Heart right ventricle (tissue), 16 donors: ENCODE measurements around the gene CNPY2. TPM values are rescaled to one million over a fixed set of nuclear protein-coding genes. Genes with fewer than 3 reads are reported as not detected.

Source experiments
- ATAC-seq, 8 donors: fragments of 200-7000 bp; cut with Tn5 transposase; one replicate each; pipeline ENCODE4 v1.9.1; 2020; ENCODE audit warnings: mild to moderate bottlenecking in 8 of 8, moderate library complexity in 8 of 8, moderate number of reproducible peaks in 1 of 8
- DNase-seq, 2 donors: peaks; one replicate each; pipeline ENCODE4 v3.0.0-alpha.2; 2020
- H3K27ac ChIP-seq, 10 donors: fragments of 200-600 bp; sonication (generic) in 2 of 10; one replicate each; pipeline versions ENCODE4 v1.5.0 to v1.8.0; 2020 to 2022; ENCODE audit warnings: mild to moderate bottlenecking in 3 of 10
- H3K27me3 ChIP-seq, 7 donors: fragments of 200-600 bp; one replicate each; pipeline ENCODE4 v1.8.0; 2021 to 2022; ENCODE audit warnings: mild to moderate bottlenecking in 2 of 7
- H3K36me3 ChIP-seq, 9 donors: fragments of 200-600 bp; sonication (generic) in 1 of 9; one replicate each; pipeline versions ENCODE4 v1.5.0 to v1.8.0; 2020 to 2022; ENCODE audit warnings: mild to moderate bottlenecking in 2 of 9
- H3K4me1 ChIP-seq, 9 donors: fragments of 200-600 bp; sonication (generic) in 1 of 9; one replicate each; pipeline versions ENCODE4 v1.5.0 to v1.8.0; 2020 to 2022; ENCODE audit warnings: mild to moderate bottlenecking in 4 of 9
- H3K4me3 ChIP-seq, 10 donors: fragments of 200-600 bp; sonication (generic) in 2 of 10; one replicate each; pipeline versions ENCODE4 v1.5.0 to v1.8.0; 2020 to 2022; ENCODE audit warnings: mild to moderate bottlenecking in 7 of 10, moderate library complexity in 2 of 10
- H3K9me3 ChIP-seq, 11 donors: fragments of 200-600 bp in 10 of 11; sonication (generic) in 2 of 11; one replicate each; pipeline versions ENCODE4 v1.5.0 to v1.8.0; 2013 to 2022; ENCODE audit warnings: mild to moderate bottlenecking in 2 of 11, control low read depth in 1 of 11, moderate library complexity in 1 of 11
- WGBS, 2 donors: extraction: QIAGEN DNeasy Blood & Tissue Kit; methylation state at CpG; one replicate each; pipeline ENCODE4 v1.1.7; 2013; ENCODE audit warnings: inconsistent platforms in 1 of 2; 5-methylcytosine and 5-hydroxymethylcytosine counted together
- intact Hi-C, 10 donors: fragments of 100-400 bp; cut with DNase I; formaldehyde crosslinking; loops; one replicate each; pipeline versions ENCODE4 v1.11.1 to v1.14.2; 2022
- polyA plus RNA-seq, 2 donors: library from polyadenylated mRNA; stranded (reverse); fragments of 200-250 nt; gene quantifications; one replicate each; pipeline ENCODE4 v1.2.3, GENCODE V29; 2013
- total RNA-seq, 10 donors: library from RNA; stranded (reverse); fragmentation: NEBNext Ultra II Directional in 3 of 10; extraction: Animal tissue kit (Norgen Biotek cat#: 25700) in 3 of 10; gene quantifications; one replicate each; pipeline versions ENCODE4 v1.2.1 to v1.2.4, GENCODE V29; 2021 to 2023
- TF ChIP-seq, protein P1 (sequence below), 9 donors: fragments of 200-600 bp; sonication (generic) in 2 of 9; IDR thresholded peaks; one replicate each; pipeline versions ENCODE4 v1.5.0 to v1.8.0; 2021 to 2022; ENCODE audit warnings: antibody characterized with exemption in 9 of 9, mild to moderate bottlenecking in 5 of 9, moderate library complexity in 1 of 9
- donor health status: Arrhythmogenic right ventricular cardiomyopathy.
- donor health status: ischemic (EF 13 %, LVEDD 7.1; RV severe dilation, severe dysfunction).
- donor health status: healthy with polysubstance abuse.
- donor health status: DM: no; HTN: yes; CAD: no.
- donor health status: DM: no; HTN: no; CAD: no.
- donor health status: ischemic (EF 25% LVEDD 6.9; RV normal size, moderate dysfunction).
- donor health status: ischemic (EF 25% LVEDD 5.7; RV mildly dilated, moderate dysfunction).
- donor health status: healthy.
- donor health status: DM: yes; HTN: yes; CAD: no.
- donor health status: Ischemic cardiomyopathy.
- donor health status: ischemic (EF 35%, LVEDD 5.7; RV mildly dilated, moderate dysfunction).
- donor health status: nonischemic (EF 11% LVEDD 7.7; RV severe dilation, severe dysfunction).
- donor health status: DM: yes; HTN: yes; CAD: no.
- donor health status: PGD.
- donor health status: ischemic (EF 29% LVEDD 5.4; RV normal size, mild dysfunction).
- donor health status: nonischemic (EF 23%, LVEDD 6.1; RV moderate dilation, normal function).

Gene CNPY2
- total and polyA plus RNA-seq, 12 donors: 22.3 to 88.2 (median 40.5) TPM

DNA sequence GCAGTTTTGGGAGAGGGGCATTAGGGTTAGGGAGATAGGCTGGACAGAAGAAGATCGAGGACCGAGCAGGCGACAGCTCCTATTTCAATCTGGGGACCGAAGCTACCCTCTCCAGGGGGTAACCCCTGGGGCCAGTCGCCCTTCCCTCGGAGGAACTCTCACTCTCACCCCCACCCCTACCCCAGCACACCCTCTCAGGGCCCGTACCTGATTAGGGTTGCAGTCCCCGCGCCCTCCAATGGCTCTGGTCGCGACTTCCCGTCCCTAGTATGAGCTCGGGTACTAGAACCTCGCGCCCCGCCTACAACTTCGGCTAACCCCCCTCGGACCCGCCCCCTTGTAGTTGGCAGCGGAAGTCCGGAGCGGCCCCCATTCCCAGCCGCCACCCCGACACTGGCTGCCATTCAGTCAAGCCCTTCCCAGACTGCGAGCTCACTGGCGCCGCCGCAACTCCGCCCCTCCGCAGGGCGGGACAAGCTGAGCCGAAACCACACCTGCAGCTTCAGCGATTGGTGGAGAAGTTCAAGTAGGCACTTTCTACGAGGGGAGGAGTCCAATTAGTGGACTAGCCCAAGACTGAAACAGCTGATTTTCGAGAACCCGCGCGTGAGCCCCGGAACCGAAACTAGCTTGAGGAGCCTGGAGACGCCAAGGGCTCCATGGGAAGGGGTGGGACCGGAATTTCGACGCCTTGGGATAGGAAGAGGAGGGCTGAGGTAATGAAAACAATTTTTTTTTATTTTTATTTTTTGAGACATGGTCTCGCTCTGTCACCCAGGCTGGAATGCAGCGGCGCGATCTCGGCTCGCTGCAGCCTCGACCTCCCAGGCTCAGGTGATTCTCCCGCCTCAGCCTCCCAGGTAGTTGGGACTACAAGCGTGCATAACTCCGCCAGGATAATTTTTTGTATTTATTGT, 44.3 kb upstream of the CNPY2 start, which contains the start of gene STAT2:
Gene STAT2, minus strand, starts transcription at position 257 of the 917 bp plus-strand sequence. CDS start 3,536 bp downstream, outside the sequence.
- peak within 1 kb of the TSS; percentile 65 to 95 (median 91) for H3K27ac ChIP-seq
- H3K4me1 ChIP-seq: peaks cover 0 to 39% (median 25%) of the 10 kb centered on the region in 9 donors
- H3K4me3 ChIP-seq: peak within 1 kb of the TSS; percentile 61 to 98 (median 84)
- WGBS, 2 donors: 0 to 1% methylated on average over 54 of the region's 54 CpGs
- intact Hi-C loops: loop anchor here in 9 of 10 donors (1.0 to 10.0 kb wide), 7 partner anchors 25 to 107 kb away; partner anchors contain the start of genes SPRYD4 (in 5 of the 9), CNPY2 (in 1 of the 9), MIP (in 1 of the 9) and TIMELESS (in 1 of the 9)
- no peaks in the 10 kb centered on the region for H3K27me3 ChIP-seq
- ATAC-seq (peak; percentile 98 to 99 (median 99)), DNase-seq (peak; percentile 99)
- peaks cover 0 to 25% (median 13%) of the 10 kb centered on the region in 9 donors for H3K36me3 ChIP-seq
- TF ChIP-seq, protein P1, sequence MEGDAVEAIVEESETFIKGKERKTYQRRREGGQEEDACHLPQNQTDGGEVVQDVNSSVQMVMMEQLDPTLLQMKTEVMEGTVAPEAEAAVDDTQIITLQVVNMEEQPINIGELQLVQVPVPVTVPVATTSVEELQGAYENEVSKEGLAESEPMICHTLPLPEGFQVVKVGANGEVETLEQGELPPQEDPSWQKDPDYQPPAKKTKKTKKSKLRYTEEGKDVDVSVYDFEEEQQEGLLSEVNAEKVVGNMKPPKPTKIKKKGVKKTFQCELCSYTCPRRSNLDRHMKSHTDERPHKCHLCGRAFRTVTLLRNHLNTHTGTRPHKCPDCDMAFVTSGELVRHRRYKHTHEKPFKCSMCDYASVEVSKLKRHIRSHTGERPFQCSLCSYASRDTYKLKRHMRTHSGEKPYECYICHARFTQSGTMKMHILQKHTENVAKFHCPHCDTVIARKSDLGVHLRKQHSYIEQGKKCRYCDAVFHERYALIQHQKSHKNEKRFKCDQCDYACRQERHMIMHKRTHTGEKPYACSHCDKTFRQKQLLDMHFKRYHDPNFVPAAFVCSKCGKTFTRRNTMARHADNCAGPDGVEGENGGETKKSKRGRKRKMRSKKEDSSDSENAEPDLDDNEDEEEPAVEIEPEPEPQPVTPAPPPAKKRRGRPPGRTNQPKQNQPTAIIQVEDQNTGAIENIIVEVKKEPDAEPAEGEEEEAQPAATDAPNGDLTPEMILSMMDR (IDR thresholded peaks at IDR 0.05): peak in 2 of 9 donors; percentile 11 to 21
- H3K9me3 ChIP-seq: no peaks in the 10 kb centered on the region

DNA sequence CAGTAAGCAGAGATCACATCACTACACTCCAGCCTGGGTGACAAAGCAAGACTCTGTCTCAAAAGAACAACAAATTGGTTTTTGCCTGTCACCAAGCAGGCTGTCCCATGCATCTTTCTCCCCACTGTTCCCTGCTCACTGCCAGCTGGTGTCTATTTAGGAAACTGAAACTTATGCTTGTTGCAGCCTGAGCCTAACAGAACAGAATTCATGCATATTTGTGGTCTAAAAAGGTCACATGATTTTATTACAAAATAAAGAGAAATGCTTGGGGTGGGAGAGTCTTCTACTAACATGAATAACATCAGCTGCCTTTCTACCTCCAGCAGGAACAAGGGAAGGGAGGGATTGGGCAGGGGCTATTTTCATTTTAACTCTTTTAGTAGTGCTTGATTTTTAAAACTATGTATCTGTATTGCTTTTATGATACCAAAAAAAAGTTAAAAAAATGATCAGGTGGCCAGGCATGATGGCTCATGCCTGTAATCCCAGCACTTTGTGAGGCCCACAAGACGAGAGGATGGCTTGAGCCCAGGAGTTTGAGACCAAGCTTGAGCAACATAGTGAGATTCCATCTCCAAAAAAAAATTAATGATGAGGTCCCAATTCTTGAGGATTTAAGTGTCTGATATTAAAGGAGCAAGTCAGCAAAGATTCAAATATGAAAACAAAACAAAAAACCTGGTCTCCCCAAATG, 43.2 kb upstream of the CNPY2 start:
- ATAC-seq: no peak
- Histone ChIP-seq H3K4me1 (peaks cover 0 to 39% (median 25%) of the 10 kb centered on the region in 9 donors), H3K36me3 (peaks cover 0 to 37% (median 24%) of the 10 kb centered on the region in 9 donors), H3K27ac (peak overlapping the region in 9 of 10 donors; percentile 64 to 95 (median 90)), H3K27me3 (no peaks in the 10 kb centered on the region), H3K4me3 (peak overlapping the region; percentile 61 to 98 (median 84)), H3K9me3 (no peaks in the 10 kb centered on the region)
- TF ChIP-seq, protein P1 (IDR thresholded peaks at IDR 0.05): no peak
- 0 to 21% methylated on average over 1 of the region's 1 CpG for WGBS, 2 donors
- intact Hi-C loops: loop anchor here in 2 of 10 donors (5.0 to 10.0 kb wide), 2 partner anchors 42 to 106 kb away; partner anchors contain the start of genes CNPY2 (in 1 of the 2) and SPRYD4 (in 1 of the 2)
- DNase-seq: no peak

GRCh38 chr12:56351325-56351724, 35.5 kb upstream of the CNPY2 start:
- 93 to 94% methylated on average over 2 of the region's 2 CpGs for WGBS, 2 donors
- H3K9me3 ChIP-seq: no peaks in the 10 kb centered on the region
- TF ChIP-seq, protein P1 (IDR thresholded peaks at IDR 0.05): no peak
- no peak overlapping the region for H3K27ac ChIP-seq
- DNase-seq: no peak
- H3K36me3 ChIP-seq: peaks cover 0 to 100% (median 84%) of the 10 kb centered on the region in 9 donors
- H3K27me3 ChIP-seq: no peaks in the 10 kb centered on the region
- intact Hi-C loops: loop anchor here in 1 of 10 donors (10.0 kb wide), 1 partner anchor 113 kb away; the partner anchor contains the start of gene SPRYD4
- peaks cover 0 to under 1% (median 0%) of the 10 kb centered on the region in 9 donors for H3K4me1 ChIP-seq
- H3K4me3 ChIP-seq: no peak overlapping the region
- ATAC-seq: no peak

- 88 to 91% methylated on average over 2 of the region's 2 CpGs for WGBS, 2 donors
- DNase-seq (no peak), ATAC-seq (no peak)
- TF ChIP-seq, protein P1 (IDR thresholded peaks at IDR 0.05): no peak
- Histone ChIP-seq H3K27ac (no peak overlapping the region), H3K9me3 (no peaks in the 10 kb centered on the region), H3K4me1 (no peaks in the 10 kb centered on the region), H3K27me3 (no peaks in the 10 kb centered on the region), H3K36me3 (peaks cover 0 to 100% (median 84%) of the 10 kb centered on the region in 9 donors), H3K4me3 (no peak overlapping the region)
- intact Hi-C loops: loop anchor here in 1 of 10 donors (10.0 kb wide), 1 partner anchor 114 kb away; the partner anchor contains the start of gene SPRYD4
Observed at GRCh38 chr12:56350662-56351061, 34.9 kb upstream of the CNPY2 start.
